ENCODE measurements around the gene PATL1. TPM values are rescaled to one million over a fixed set of nuclear protein-coding genes. Genes with fewer than 3 reads are reported as not detected.
A peak's percentile ranks its signal among the peaks of the same experiment; 100 is the strongest.

PATL1 gene
- total and polyA plus RNA-seq, 2 donors (not counting 1 experiment from before 2014, with no cell fraction given), result 11.6 to 68.1 TPM

DNA sequence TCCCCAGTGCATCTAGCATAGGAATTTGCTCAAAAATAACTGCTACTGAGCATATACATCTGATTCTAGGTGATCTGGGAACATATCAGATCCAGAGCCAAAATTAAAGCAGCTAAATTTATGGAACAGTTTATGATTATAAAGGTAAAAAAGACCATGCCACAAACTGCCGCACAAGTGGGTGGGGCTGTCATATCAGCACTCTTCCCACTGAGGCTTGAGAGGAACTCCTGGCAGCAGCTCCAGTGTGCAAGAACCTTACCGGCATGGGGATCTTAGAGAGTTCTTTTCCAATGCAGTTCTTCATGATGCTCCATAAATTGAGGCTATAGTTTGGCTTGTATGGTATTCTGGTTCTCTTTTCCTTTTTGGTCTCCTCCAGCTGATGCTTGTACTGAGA lies 68.6 kb downstream of the PATL1 start:
- peaks cover 18% of the 10 kb centered on the region for H3K36me3 ChIP-seq (ENCODE audit: control insufficient read depth, insufficient read depth, low read length)
- DNase-seq (ENCODE audit: low read depth in 2 of 2), result no peak
- no peak overlapping the region for H2AFZ ChIP-seq (ENCODE audit: low read length)
- no peak overlapping the region for H3K27ac ChIP-seq (ENCODE audit: insufficient read depth, low read length)
- TF ChIP-seq EZH2 (IDR thresholded peaks at IDR 0.05; ENCODE audit: low read length, missing control alignments), result no peak
- TF ChIP-seq, protein P1, sequence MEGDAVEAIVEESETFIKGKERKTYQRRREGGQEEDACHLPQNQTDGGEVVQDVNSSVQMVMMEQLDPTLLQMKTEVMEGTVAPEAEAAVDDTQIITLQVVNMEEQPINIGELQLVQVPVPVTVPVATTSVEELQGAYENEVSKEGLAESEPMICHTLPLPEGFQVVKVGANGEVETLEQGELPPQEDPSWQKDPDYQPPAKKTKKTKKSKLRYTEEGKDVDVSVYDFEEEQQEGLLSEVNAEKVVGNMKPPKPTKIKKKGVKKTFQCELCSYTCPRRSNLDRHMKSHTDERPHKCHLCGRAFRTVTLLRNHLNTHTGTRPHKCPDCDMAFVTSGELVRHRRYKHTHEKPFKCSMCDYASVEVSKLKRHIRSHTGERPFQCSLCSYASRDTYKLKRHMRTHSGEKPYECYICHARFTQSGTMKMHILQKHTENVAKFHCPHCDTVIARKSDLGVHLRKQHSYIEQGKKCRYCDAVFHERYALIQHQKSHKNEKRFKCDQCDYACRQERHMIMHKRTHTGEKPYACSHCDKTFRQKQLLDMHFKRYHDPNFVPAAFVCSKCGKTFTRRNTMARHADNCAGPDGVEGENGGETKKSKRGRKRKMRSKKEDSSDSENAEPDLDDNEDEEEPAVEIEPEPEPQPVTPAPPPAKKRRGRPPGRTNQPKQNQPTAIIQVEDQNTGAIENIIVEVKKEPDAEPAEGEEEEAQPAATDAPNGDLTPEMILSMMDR (conservative IDR thresholded peaks at IDR 0.05 in 1 of 2, IDR thresholded peaks at IDR 0.05 in 1 of 2; ENCODE audit: low read depth in 1 of 2, low read length in 2 of 2), result no peak
- H3K9ac ChIP-seq (ENCODE audit: insufficient read depth, low read length), result no peak overlapping the region
- H3K4me2 ChIP-seq (ENCODE audit: extremely low read depth, insufficient read depth, low read length), result no peak overlapping the region
- no peaks in the 10 kb centered on the region for H3K27me3 ChIP-seq (ENCODE audit: control insufficient read depth, insufficient read depth, low read length)
- H3K4me3 ChIP-seq (replicated peaks in 1 of 4; ENCODE audit: control extremely low read depth in 1 of 4, insufficient read depth in 1 of 4, low read depth in 3 of 4, low read length in 4 of 4), result no peak overlapping the region
- H3K4me1 ChIP-seq (ENCODE audit: control insufficient read depth, extremely low read depth, insufficient read depth, low read length), result no peaks in the 10 kb centered on the region
- H3K79me2 ChIP-seq (ENCODE audit: control insufficient read depth, insufficient read depth, low read length), result peaks cover 4% of the 10 kb centered on the region
- no peaks in the 10 kb centered on the region for H4K20me1 ChIP-seq (ENCODE audit: control insufficient read depth, extremely low read depth, insufficient read depth, low read length)
- H3K9me3 ChIP-seq (ENCODE audit: control insufficient read depth, insufficient read depth, low read depth, low read length), result no peaks in the 10 kb centered on the region

DNA sequence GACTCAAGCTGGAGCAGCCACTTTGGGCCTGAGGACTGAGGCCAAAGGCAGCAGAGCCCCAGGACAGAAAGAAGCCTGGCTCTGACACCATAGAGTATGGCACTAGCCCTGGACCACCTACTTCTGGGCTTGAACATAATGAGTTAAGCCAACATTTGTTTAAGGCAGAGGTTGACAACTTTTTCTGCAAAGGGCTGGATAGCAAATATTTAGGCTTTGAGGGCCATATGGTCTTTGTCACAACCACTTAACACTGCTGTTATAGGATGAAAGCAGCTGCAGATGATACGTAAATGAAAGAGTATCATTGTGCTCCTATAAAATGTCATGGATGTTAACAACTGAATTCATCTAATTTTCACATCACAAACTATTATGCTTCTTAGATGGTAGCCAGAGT lies 69.9 kb downstream of the PATL1 start:
- H3K27ac ChIP-seq (ENCODE audit: insufficient read depth, low read length), result no peak overlapping the region
- no peaks in the 10 kb centered on the region for H3K9me3 ChIP-seq (ENCODE audit: control insufficient read depth, insufficient read depth, low read depth, low read length)
- DNase-seq (ENCODE audit: low read depth in 2 of 2), result peak in 1 of 2 donors; percentile 14
- peaks cover 18% of the 10 kb centered on the region for H3K36me3 ChIP-seq (ENCODE audit: control insufficient read depth, insufficient read depth, low read length)
- H3K27me3 ChIP-seq (ENCODE audit: control insufficient read depth, insufficient read depth, low read length), result no peaks in the 10 kb centered on the region
- H3K4me2 ChIP-seq (ENCODE audit: extremely low read depth, insufficient read depth, low read length), result no peak overlapping the region
- peaks cover under 1% of the 10 kb centered on the region for H3K79me2 ChIP-seq (ENCODE audit: control insufficient read depth, insufficient read depth, low read length)
- no peak overlapping the region for H3K9ac ChIP-seq (ENCODE audit: insufficient read depth, low read length)
- H2AFZ ChIP-seq (ENCODE audit: low read length), result no peak overlapping the region
- H3K4me3 ChIP-seq (replicated peaks in 1 of 4; ENCODE audit: control extremely low read depth in 1 of 4, insufficient read depth in 1 of 4, low read depth in 3 of 4, low read length in 4 of 4), result no peak overlapping the region
- TF ChIP-seq, protein P1 (conservative IDR thresholded peaks at IDR 0.05 in 1 of 2, IDR thresholded peaks at IDR 0.05 in 1 of 2; ENCODE audit: low read depth in 1 of 2, low read length in 2 of 2), result no peak
- TF ChIP-seq EZH2 (IDR thresholded peaks at IDR 0.05; ENCODE audit: low read length, missing control alignments), result no peak
- no peaks in the 10 kb centered on the region for H4K20me1 ChIP-seq (ENCODE audit: control insufficient read depth, extremely low read depth, insufficient read depth, low read length)
- H3K4me1 ChIP-seq (ENCODE audit: control insufficient read depth, extremely low read depth, insufficient read depth, low read length), result no peaks in the 10 kb centered on the region

Other genes starting within 250 kb of the PATL1 start
- gene OR5A2, start 242.6 kb downstream of the PATL1 start, total RNA-seq, result not detected in 2 replicates
- not detected in 2 replicates for gene OR5A2, start 242.6 kb downstream of the PATL1 start, polyA plus RNA-seq
- not detected in 2 replicates for gene OR5A1, start 232.6 kb downstream of the PATL1 start, total RNA-seq
- not detected in 2 replicates for gene OR5A1, start 232.6 kb downstream of the PATL1 start, polyA plus RNA-seq
- gene OR4D6, start 212.1 kb downstream of the PATL1 start, total RNA-seq, result not detected in 2 replicates
- gene OR4D6, start 212.1 kb downstream of the PATL1 start, polyA plus RNA-seq, result not detected in 2 replicates
- not detected in 2 replicates for gene OR4D10, start 195.7 kb downstream of the PATL1 start, total RNA-seq
- not detected in 2 replicates for gene OR4D10, start 195.7 kb downstream of the PATL1 start, polyA plus RNA-seq
- gene OR4D11, start 165.5 kb downstream of the PATL1 start, total RNA-seq, result not detected in 2 replicates
- not detected in 2 replicates for gene OR4D11, start 165.5 kb downstream of the PATL1 start, polyA plus RNA-seq
- not detected in 2 replicates for gene OR4D9, start 157.5 kb downstream of the PATL1 start, total RNA-seq
- gene OR4D9, start 157.5 kb downstream of the PATL1 start, polyA plus RNA-seq, result not detected in 2 replicates
- gene OSBP, start 53.3 kb downstream of the PATL1 start, total RNA-seq, result 29.5 and 44.1 TPM in 2 replicates
- gene OSBP, start 53.3 kb downstream of the PATL1 start, polyA plus RNA-seq, result 32.4 and 34.0 TPM in 2 replicates
- not detected in 2 replicates for gene OR10V1, start 44.8 kb upstream of the PATL1 start, total RNA-seq
- gene OR10V1, start 44.8 kb upstream of the PATL1 start, polyA plus RNA-seq, result not detected in 2 replicates
- 19.0 and 23.9 TPM in 2 replicates for gene STX3, start 86.3 kb upstream of the PATL1 start, total RNA-seq
- gene STX3, start 86.3 kb upstream of the PATL1 start, polyA plus RNA-seq, result 21.9 and 22.0 TPM in 2 replicates
- 39.3 and 43.1 TPM in 2 replicates for gene MRPL16, start 141.7 kb upstream of the PATL1 start, total RNA-seq
- 64.9 and 70.9 TPM in 2 replicates for gene MRPL16, start 141.7 kb upstream of the PATL1 start, polyA plus RNA-seq
- not detected in 2 replicates for gene CBLIF, start 176.5 kb upstream of the PATL1 start, total RNA-seq
- not detected in 2 replicates for gene CBLIF, start 176.5 kb upstream of the PATL1 start, polyA plus RNA-seq
- not detected in 2 replicates for gene TCN1, start 197.4 kb upstream of the PATL1 start, total RNA-seq
- gene TCN1, start 197.4 kb upstream of the PATL1 start, polyA plus RNA-seq, result not detected in 2 replicates
- gene OOSP3, start 209.7 kb upstream of the PATL1 start, total RNA-seq, result not detected in 2 replicates
- gene OOSP3, start 209.7 kb upstream of the PATL1 start, polyA plus RNA-seq, result not detected in 2 replicates

Data from fibroblast of lung (primary cell).